GM06990 (cell line): ENCODE measurements around the gene ATG4B.
"Not testable (repeated sequence)": the region's sequence is repeated elsewhere in the genome, so short reads cannot be mapped to it uniquely, and the experiment has no call there.

Source experiments
- DNase-seq: peaks from one replicate; pipeline ENCODE4 v3.0.0-alpha.2; 2011; ENCODE audit not compliant: insufficient read length; ENCODE audit errors: extremely low read depth
- H3K27me3 ChIP-seq: replicated peaks from 2 replicates; pipeline ENCODE4 v1.6.0; 2011; ENCODE audit warnings: low read length; ENCODE audit not compliant: control insufficient read depth, insufficient read depth
- H3K36me3 ChIP-seq: 2 replicates; pipeline ENCODE4 v1.5.1; 2011; ENCODE audit warnings: low read length; ENCODE audit not compliant: control insufficient read depth, insufficient read depth
- H3K4me3 ChIP-seq: replicated peaks from 2 replicates; pipeline ENCODE4 v1.5.1; 2011; ENCODE audit warnings: low read depth, mild to moderate bottlenecking, control low read depth, low read length
- TF ChIP-seq, protein P1 (sequence below): IDR thresholded peaks from 2 replicates; pipeline ENCODE4 v1.5.1; 2011; ENCODE audit warnings: low read length, control low read depth, mild to moderate bottlenecking, inconsistent platforms; ENCODE audit not compliant: insufficient read depth, poor library complexity, severe bottlenecking

The ATG4B gene

DNA sequence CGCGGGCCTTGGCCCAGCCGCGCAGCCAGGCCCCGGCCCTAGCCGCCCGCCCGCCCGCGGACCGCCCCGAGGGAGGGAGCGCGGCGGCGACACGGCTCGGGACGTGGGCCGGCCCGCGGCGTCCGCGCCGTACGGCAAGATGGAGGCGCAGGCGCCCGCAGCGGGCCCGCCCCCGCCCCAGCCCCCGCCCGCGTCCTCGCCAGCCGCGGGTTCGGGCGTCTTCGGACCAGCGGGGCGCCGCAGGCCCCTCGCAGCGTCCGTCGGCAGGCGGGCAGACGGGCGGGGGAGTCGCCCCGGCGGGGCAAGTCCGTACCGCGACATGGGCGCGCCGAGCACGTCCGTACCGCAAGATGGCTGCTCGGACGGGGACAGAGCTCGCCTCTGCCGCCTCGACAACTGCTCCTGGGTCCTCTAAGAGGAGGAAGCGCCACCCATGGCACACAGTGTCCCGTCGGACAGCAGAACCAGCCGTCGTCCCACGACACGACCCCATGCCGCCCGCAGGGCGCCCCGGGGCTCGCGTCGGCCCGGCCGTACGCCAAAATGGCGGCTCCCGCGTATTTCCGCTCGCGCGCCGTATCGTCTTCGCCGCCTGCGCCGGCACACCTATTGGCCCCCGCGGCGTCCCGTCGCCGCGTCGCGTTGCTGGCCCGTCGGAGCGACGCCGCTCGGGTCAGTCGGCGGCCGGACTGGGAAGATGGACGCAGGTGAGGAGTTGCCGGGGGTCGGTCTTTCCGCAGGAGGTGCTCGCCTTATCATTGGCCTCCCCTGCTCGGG is at the start of gene ATG4B, which contains the start of gene THAP4:
Gene ATG4B (plus strand): TSS at position 676 of the 777 bp plus-strand sequence. CDS start 22 bp downstream, at position 698.
Gene THAP4 (minus strand): TSS at position 141 of the 777 bp plus-strand sequence. CDS start 141 bp downstream, outside the sequence.
- Histone ChIP-seq H3K27me3 (no peaks in the 10 kb centered on the region), H3K4me3 (peak within 1 kb of the TSS; percentile 89), H3K36me3 (peaks cover 13% of the 10 kb centered on the region)
- DNase-seq: peak; percentile 94
- TF ChIP-seq, protein P1, sequence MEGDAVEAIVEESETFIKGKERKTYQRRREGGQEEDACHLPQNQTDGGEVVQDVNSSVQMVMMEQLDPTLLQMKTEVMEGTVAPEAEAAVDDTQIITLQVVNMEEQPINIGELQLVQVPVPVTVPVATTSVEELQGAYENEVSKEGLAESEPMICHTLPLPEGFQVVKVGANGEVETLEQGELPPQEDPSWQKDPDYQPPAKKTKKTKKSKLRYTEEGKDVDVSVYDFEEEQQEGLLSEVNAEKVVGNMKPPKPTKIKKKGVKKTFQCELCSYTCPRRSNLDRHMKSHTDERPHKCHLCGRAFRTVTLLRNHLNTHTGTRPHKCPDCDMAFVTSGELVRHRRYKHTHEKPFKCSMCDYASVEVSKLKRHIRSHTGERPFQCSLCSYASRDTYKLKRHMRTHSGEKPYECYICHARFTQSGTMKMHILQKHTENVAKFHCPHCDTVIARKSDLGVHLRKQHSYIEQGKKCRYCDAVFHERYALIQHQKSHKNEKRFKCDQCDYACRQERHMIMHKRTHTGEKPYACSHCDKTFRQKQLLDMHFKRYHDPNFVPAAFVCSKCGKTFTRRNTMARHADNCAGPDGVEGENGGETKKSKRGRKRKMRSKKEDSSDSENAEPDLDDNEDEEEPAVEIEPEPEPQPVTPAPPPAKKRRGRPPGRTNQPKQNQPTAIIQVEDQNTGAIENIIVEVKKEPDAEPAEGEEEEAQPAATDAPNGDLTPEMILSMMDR: no peak

DNA sequence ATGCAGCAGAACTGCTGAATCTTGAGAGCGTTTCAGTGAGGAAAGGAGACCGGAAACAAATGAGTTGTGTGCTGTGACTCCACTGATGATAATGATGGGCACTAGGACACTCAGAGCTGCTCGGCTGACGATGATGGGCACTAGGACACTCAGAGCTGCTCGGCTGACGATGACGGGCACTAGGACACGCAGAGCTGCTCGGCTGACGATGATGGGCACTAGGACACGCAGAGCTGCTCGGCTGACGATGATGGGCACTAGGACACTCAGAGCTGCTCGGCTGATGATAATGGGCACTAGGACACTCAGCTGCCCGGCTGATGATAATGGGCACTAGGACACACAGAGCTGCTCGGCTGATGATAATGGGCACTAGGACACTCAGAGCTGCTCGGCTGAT is 47.6 kb upstream of the ATG4B start:
- not testable (repeated sequence) for H3K27me3 ChIP-seq, DNase-seq, H3K4me3 ChIP-seq, H3K36me3 ChIP-seq

DNA sequence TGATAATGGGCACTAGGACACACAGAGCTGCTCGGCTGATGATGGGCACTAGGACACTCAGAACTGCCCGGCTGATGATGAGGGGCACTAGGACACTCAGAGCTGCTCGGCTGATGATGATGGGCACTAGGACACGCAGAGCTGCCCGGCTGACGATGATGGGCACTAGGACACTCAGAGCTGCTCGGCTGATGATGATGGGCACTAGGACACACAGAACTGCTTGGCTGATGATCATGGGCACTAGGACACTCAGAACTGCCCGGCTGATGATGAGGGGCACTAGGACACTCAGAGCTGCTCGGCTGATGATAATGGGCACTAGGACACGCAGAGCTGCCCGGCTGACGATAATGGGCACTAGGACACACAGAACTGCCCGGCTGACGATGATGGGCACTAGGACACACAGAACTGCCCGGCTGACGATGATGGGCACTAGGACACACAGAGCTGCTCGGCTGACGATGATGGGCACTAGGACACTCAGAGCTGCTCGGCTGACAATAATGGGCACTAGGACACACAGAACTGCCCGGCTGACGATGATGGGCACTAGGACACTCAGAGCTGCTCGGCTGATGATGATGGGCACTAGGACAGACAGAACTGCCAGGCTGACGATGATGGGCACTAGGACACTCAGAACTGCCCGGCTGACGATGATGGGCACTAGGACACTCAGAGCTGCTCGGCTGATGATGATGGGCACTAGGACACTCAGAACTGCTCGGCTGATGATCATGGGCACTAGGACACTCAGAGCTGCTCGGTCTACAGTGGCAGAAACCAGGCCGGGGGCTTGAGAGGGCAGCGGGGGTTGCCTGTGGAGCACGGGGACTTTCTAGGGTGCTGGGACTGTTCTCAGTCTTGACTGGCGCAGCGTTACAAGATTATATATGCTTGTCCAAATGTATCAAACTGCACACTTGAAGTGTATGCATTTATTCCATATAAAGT is 46.7 kb upstream of the ATG4B start:
- DNase-seq, H3K4me3 ChIP-seq, H3K27me3 ChIP-seq, H3K36me3 ChIP-seq: not testable (repeated sequence)

DNA sequence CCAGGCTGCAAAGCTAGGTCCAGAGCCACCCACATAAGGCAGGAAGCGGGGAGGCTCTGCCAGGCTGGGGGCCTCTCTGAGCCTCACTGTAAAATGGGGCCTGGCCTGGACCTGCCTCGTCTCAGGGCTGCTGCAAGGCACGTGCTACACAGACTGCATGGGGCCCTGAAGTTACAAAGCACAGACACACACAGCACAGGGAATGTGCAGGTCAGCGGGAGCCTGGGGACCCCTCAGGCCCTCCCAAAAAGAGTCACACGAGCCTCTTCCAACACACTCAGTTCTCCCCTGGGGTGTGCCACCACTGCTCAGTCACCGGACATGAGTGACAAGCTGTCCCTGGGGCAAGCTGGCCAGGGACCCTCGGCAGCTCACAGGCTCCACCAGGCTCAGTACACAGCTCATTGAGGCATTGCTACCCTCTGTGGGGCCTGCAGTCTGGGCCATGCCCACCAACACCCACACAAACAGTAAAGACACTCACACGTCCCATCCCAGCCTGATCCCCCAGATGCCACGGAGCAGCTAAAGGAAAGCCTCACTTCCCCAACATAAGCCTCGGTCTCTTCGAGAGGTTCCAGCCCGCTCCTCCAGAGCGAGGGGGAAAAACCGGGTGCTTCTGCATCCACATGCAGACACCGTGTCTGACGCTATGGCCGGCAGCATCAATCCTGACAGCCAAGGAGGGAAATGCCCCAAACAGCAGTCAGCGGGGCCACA is 45.2 kb upstream of the ATG4B start:
- no peak overlapping the region for H3K4me3 ChIP-seq
- DNase-seq: no peak
- H3K27me3 ChIP-seq: no peaks in the 10 kb centered on the region
- peaks cover 5% of the 10 kb centered on the region for H3K36me3 ChIP-seq
- TF ChIP-seq, protein P1: no peak

DNA sequence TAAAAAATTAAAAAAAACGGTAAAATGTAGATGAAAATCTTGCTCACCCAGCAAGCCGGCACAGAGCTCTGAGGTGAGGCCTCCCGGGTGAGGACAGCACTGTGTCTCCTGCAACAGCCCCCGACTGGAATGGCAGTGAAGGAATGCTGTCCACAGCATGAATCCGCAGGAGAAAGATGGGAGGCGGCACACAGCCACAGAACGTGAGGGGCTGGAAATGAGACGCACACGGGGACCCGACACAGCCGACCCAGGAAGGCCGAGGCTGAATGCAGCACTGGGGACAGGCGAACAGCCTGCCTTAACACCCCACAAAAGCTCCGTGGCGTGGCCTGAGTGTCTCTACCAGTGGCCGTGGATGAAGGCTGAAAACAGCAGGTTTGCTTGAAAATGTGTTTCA is 44.2 kb upstream of the ATG4B start:
- DNase-seq: no peak
- H3K36me3 ChIP-seq: peaks cover 8% of the 10 kb centered on the region
- no peak overlapping the region for H3K4me3 ChIP-seq
- H3K27me3 ChIP-seq: no peaks in the 10 kb centered on the region
- TF ChIP-seq, protein P1: no peak

DNA sequence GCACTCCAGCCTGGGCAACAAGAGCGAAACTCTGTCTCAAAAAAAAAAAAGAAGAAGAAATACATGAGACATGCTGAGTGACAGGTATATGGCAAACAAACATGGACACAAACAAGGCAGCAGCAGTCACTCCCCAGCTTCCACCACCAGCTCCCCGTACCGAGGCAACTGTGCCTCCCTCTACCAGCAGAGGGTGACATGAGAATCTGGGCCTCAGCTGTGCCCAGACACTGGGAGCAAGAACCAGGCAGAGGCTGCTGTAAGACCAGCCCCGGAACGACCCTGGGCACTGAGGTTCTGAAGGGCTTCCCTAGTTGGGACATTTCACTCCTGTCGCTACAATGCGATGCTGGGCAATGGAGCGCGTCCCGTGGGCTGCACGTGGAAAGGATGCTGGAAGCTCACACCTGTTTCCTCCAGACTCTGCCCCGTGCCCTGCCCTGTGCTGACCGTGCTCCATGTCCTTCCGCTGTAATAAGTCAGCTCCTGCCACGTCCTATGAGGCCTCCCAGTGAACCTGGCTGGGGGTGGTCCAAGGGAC is 41.8 kb upstream of the ATG4B start:
- Histone ChIP-seq H3K36me3 (peaks cover 8% of the 10 kb centered on the region), H3K4me3 (no peak overlapping the region)
- no peak for DNase-seq

More for the DNA sequence above, 41.8 kb upstream of the ATG4B start:
- no peaks in the 10 kb centered on the region for H3K27me3 ChIP-seq
- TF ChIP-seq, protein P1: peak; percentile 11
